Measurements from ENCODE around the gene NCOA3.

- TF ChIP-seq, protein P1, sequence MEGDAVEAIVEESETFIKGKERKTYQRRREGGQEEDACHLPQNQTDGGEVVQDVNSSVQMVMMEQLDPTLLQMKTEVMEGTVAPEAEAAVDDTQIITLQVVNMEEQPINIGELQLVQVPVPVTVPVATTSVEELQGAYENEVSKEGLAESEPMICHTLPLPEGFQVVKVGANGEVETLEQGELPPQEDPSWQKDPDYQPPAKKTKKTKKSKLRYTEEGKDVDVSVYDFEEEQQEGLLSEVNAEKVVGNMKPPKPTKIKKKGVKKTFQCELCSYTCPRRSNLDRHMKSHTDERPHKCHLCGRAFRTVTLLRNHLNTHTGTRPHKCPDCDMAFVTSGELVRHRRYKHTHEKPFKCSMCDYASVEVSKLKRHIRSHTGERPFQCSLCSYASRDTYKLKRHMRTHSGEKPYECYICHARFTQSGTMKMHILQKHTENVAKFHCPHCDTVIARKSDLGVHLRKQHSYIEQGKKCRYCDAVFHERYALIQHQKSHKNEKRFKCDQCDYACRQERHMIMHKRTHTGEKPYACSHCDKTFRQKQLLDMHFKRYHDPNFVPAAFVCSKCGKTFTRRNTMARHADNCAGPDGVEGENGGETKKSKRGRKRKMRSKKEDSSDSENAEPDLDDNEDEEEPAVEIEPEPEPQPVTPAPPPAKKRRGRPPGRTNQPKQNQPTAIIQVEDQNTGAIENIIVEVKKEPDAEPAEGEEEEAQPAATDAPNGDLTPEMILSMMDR (IDR thresholded peaks at IDR 0.05; ENCODE audit: low read depth, low read length, poor library complexity, severe bottlenecking), result no peak
- TF ChIP-seq EZH2phosphoT487 (IDR thresholded peaks at IDR 0.05; ENCODE audit: borderline replicate concordance, low read length), result no peak
Observed at GRCh38 chr20:47576516-47577033, 74.9 kb downstream of the NCOA3 start.
